ENCODE measurements around the gene SUCO.

The SUCO gene

DNA sequence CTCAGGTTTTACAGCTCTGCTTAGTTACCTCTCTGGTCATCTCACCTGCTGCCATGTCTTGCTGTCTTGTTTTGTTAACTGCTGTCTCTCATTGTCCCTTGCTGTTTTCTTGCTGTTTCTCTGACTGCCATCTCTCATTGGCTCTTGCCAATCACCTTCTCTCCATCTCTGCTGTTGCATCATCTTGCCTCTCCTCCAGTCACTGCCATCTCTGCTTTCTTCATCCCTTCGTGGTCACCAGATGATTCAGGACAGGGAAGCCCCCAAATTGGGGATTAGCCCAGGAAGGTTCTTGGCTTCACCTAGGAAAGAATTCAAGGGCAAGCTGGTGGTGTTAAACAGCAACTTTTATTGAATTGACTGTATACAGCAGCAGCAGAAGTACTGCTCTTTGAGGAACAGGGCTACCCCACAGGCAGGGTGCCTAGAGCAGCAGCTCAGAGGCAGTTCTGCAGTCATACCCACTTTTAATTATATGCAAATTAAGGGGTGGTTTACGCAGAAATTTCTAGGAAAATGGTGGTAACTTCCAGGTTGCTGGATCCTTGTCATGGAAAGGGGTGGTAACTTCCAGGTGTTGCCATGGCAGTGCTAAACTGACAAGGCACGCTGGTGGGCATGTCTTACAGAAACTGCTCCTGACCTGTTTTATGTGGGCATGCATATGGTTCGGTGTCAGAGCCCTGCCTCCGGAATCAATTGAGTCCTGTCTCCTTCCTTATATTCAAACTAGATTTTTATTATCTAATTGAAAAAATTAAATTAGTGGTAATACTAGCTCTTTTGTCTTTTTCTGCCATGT is 33.4 kb downstream of the SUCO start:
- no peak overlapping the region for H3K4me3 ChIP-seq (replicated peaks; ENCODE audit: low read depth, low read length)
- no peak for DNase-seq (ENCODE audit: extremely low read depth, low read depth)
- no peak for TF ChIP-seq CTCF (IDR thresholded peaks at IDR 0.05; ENCODE audit: low read depth, low read length, missing control alignments)

DNA sequence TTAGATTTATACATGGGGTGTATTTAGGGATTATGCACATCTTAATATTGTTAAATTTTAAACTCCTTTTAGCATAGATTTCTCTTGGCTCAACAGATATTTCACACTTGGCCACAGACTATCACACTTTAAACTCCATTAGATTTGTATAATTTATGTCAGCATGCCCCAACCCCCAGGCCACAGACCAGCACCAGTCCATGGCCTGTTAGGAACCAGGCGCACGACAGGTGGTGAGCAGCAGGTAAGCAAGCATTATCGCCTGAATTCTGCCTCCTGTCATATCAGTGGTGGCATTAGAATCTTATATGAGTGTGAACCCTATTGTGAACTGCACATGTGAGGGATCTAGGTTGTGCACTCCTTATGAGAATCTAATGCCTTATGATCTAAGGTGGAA is 34.8 kb downstream of the SUCO start:
- no peak for TF ChIP-seq CTCF (IDR thresholded peaks at IDR 0.05; ENCODE audit: low read depth, low read length, missing control alignments)

DNA sequence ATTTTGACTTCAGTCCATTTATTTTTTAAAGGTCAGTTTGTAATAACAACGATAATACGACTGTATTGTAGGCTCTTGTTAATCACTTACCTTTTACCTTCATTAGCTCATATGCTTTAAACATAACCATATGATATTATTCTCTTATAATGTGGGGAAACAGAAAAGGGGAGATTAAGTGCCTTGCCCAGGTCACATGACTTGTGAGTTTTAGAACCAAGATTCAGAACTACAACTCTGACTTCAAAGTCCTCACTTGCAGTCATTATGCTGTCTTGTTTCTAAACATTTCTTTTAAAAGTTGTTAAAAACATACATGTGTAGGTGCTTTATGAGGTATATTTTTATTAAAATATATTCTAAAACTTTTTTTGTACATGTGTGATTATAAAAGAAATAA is 41.1 kb downstream of the SUCO start:
- H3K4me3 ChIP-seq (replicated peaks; ENCODE audit: low read depth, low read length): no peak overlapping the region
- no peak for DNase-seq (ENCODE audit: extremely low read depth, low read depth)
- TF ChIP-seq CTCF (IDR thresholded peaks at IDR 0.05; ENCODE audit: low read depth, low read length, missing control alignments): no peak

More for the DNA sequence above, 34.8 kb downstream of the SUCO start:
- no peak overlapping the region for H3K4me3 ChIP-seq (replicated peaks; ENCODE audit: low read depth, low read length)
- DNase-seq (ENCODE audit: extremely low read depth, low read depth): no peak

- TF ChIP-seq CTCF (IDR thresholded peaks at IDR 0.05; ENCODE audit: low read depth, low read length, missing control alignments): no peak
- DNase-seq (ENCODE audit: extremely low read depth, low read depth): no peak
Observed at GRCh38 chr1:172578586-172578985, 45.6 kb downstream of the SUCO start.

GRCh38 chr1:172581273-172581672 is 48.3 kb downstream of the SUCO start:
- no peak for DNase-seq (ENCODE audit: extremely low read depth, low read depth)
- H3K4me3 ChIP-seq (replicated peaks; ENCODE audit: low read depth, low read length): no peak overlapping the region
- TF ChIP-seq CTCF (IDR thresholded peaks at IDR 0.05; ENCODE audit: low read depth, low read length, missing control alignments): no peak

More at GRCh38 chr1:172578586-172578985, 45.6 kb downstream of the SUCO start:
- H3K4me3 ChIP-seq (replicated peaks; ENCODE audit: low read depth, low read length): no peak overlapping the region

DNA sequence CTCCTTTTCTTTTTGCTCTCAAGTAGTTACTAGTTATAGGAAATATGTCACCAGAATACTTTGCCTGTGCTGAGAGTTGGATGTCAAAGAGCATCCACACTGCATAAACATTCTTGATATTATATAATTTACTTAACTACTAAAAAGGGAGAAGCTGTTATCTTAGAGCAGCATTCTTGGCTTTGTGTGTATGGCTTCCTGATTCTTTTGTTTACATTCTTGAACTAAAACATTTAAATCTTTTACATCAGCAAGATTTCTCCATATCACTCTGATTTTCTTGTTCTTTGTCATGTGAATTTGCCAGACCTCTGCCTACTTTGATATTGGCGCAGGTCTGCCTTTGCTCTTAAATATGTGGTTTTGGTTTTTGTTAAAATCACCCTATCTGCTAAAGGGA is 48.8 kb downstream of the SUCO start:
- no peak overlapping the region for H3K4me3 ChIP-seq (replicated peaks; ENCODE audit: low read depth, low read length)
- TF ChIP-seq CTCF (IDR thresholded peaks at IDR 0.05; ENCODE audit: low read depth, low read length, missing control alignments): no peak
- DNase-seq (ENCODE audit: extremely low read depth, low read depth): no peak

GRCh38 chr1:172582889-172583288 is 49.9 kb downstream of the SUCO start:
- H3K4me3 ChIP-seq (replicated peaks; ENCODE audit: low read depth, low read length): no peak overlapping the region
- DNase-seq (ENCODE audit: extremely low read depth, low read depth): no peak
- no peak for TF ChIP-seq CTCF (IDR thresholded peaks at IDR 0.05; ENCODE audit: low read depth, low read length, missing control alignments)
